ENCODE data around the gene DRGX.

DRGX gene

GRCh38 chr10:49418328-49418727, 22.4 kb upstream of the DRGX start:
- H3K27me3 ChIP-seq (ENCODE audit: low read depth, low read length), result no peaks in the 10 kb centered on the region
- no peak overlapping the region for H3K4me3 ChIP-seq (ENCODE audit: low read depth in 1 of 2, low read length in 2 of 2)
- H3K4me1 ChIP-seq (ENCODE audit: control insufficient read depth in 1 of 2, insufficient read depth in 2 of 2, low read length in 2 of 2), result no peaks in the 10 kb centered on the region
- no peak overlapping the region for H3K27ac ChIP-seq (ENCODE audit: low read length)
- H3K36me3 ChIP-seq (ENCODE audit: control insufficient read depth in 1 of 2, insufficient read depth in 2 of 2, low read length in 2 of 2), result no peaks in the 10 kb centered on the region
- no peaks in the 10 kb centered on the region for H3K9me3 ChIP-seq (ENCODE audit: control insufficient read depth in 1 of 2, low read length in 2 of 2)

- no peaks in the 10 kb centered on the region for H3K9me3 ChIP-seq (ENCODE audit: control insufficient read depth in 1 of 2, low read length in 2 of 2)
- H3K4me1 ChIP-seq (ENCODE audit: control insufficient read depth in 1 of 2, insufficient read depth in 2 of 2, low read length in 2 of 2), result no peaks in the 10 kb centered on the region
- H3K36me3 ChIP-seq (ENCODE audit: control insufficient read depth in 1 of 2, insufficient read depth in 2 of 2, low read length in 2 of 2), result no peaks in the 10 kb centered on the region
- H3K4me3 ChIP-seq (ENCODE audit: low read depth in 1 of 2, low read length in 2 of 2), result no peak overlapping the region
- H3K27ac ChIP-seq (ENCODE audit: low read length), result no peak overlapping the region
- H3K27me3 ChIP-seq (ENCODE audit: low read depth, low read length), result no peaks in the 10 kb centered on the region
Observed at GRCh38 chr10:49418053-49418326, 22.1 kb upstream of the DRGX start.

- no peaks in the 10 kb centered on the region for H3K4me1 ChIP-seq (ENCODE audit: control insufficient read depth in 1 of 2, insufficient read depth in 2 of 2, low read length in 2 of 2)
- no peak overlapping the region for H3K4me3 ChIP-seq (ENCODE audit: low read depth in 1 of 2, low read length in 2 of 2)
- H3K9me3 ChIP-seq (ENCODE audit: control insufficient read depth in 1 of 2, low read length in 2 of 2), result no peaks in the 10 kb centered on the region
- no peak overlapping the region for H3K27ac ChIP-seq (ENCODE audit: low read length)
- no peaks in the 10 kb centered on the region for H3K27me3 ChIP-seq (ENCODE audit: low read depth, low read length)
- no peaks in the 10 kb centered on the region for H3K36me3 ChIP-seq (ENCODE audit: control insufficient read depth in 1 of 2, insufficient read depth in 2 of 2, low read length in 2 of 2)
Observed at GRCh38 chr10:49417311-49418052, 21.6 kb upstream of the DRGX start.

- Histone ChIP-seq H3K36me3 (ENCODE audit: control insufficient read depth in 1 of 2, insufficient read depth in 2 of 2, low read length in 2 of 2) (no peaks in the 10 kb centered on the region), H3K27me3 (ENCODE audit: low read depth, low read length) (no peaks in the 10 kb centered on the region), H3K27ac (ENCODE audit: low read length) (no peak overlapping the region), H3K4me1 (ENCODE audit: control insufficient read depth in 1 of 2, insufficient read depth in 2 of 2, low read length in 2 of 2) (no peaks in the 10 kb centered on the region), H3K9me3 (ENCODE audit: control insufficient read depth in 1 of 2, low read length in 2 of 2) (no peaks in the 10 kb centered on the region), H3K4me3 (ENCODE audit: low read depth in 1 of 2, low read length in 2 of 2) (no peak overlapping the region)
Observed at GRCh38 chr10:49415846-49416245, 20.0 kb upstream of the DRGX start.

- no peak overlapping the region for H3K27ac ChIP-seq (ENCODE audit: low read length)
- no peak overlapping the region for H3K4me3 ChIP-seq (ENCODE audit: low read depth in 1 of 2, low read length in 2 of 2)
- no peaks in the 10 kb centered on the region for H3K36me3 ChIP-seq (ENCODE audit: control insufficient read depth in 1 of 2, insufficient read depth in 2 of 2, low read length in 2 of 2)
- H3K9me3 ChIP-seq (ENCODE audit: control insufficient read depth in 1 of 2, low read length in 2 of 2), result no peaks in the 10 kb centered on the region
- no peaks in the 10 kb centered on the region for H3K4me1 ChIP-seq (ENCODE audit: control insufficient read depth in 1 of 2, insufficient read depth in 2 of 2, low read length in 2 of 2)
- no peaks in the 10 kb centered on the region for H3K27me3 ChIP-seq (ENCODE audit: low read depth, low read length)
Observed at GRCh38 chr10:49415109-49415508, 19.2 kb upstream of the DRGX start.

- Histone ChIP-seq H3K27me3 (ENCODE audit: low read depth, low read length) (no peaks in the 10 kb centered on the region), H3K4me3 (ENCODE audit: low read depth in 1 of 2, low read length in 2 of 2) (no peak overlapping the region), H3K4me1 (ENCODE audit: control insufficient read depth in 1 of 2, insufficient read depth in 2 of 2, low read length in 2 of 2) (no peaks in the 10 kb centered on the region), H3K36me3 (ENCODE audit: control insufficient read depth in 1 of 2, insufficient read depth in 2 of 2, low read length in 2 of 2) (no peaks in the 10 kb centered on the region), H3K27ac (ENCODE audit: low read length) (no peak overlapping the region), H3K9me3 (ENCODE audit: control insufficient read depth in 1 of 2, low read length in 2 of 2) (no peaks in the 10 kb centered on the region)
Observed at GRCh38 chr10:49414496-49414895, 18.6 kb upstream of the DRGX start.

- H3K4me1 ChIP-seq (ENCODE audit: control insufficient read depth in 1 of 2, insufficient read depth in 2 of 2, low read length in 2 of 2), result no peaks in the 10 kb centered on the region
- no peaks in the 10 kb centered on the region for H3K9me3 ChIP-seq (ENCODE audit: control insufficient read depth in 1 of 2, low read length in 2 of 2)
- H3K36me3 ChIP-seq (ENCODE audit: control insufficient read depth in 1 of 2, insufficient read depth in 2 of 2, low read length in 2 of 2), result no peaks in the 10 kb centered on the region
- no peak overlapping the region for H3K4me3 ChIP-seq (ENCODE audit: low read depth in 1 of 2, low read length in 2 of 2)
- H3K27me3 ChIP-seq (ENCODE audit: low read depth, low read length), result no peaks in the 10 kb centered on the region
- H3K27ac ChIP-seq (ENCODE audit: low read length), result no peak overlapping the region
Observed at GRCh38 chr10:49412571-49412970, 16.7 kb upstream of the DRGX start.

GRCh38 chr10:49410365-49411074, 14.6 kb upstream of the DRGX start:
- Histone ChIP-seq H3K4me1 (ENCODE audit: control insufficient read depth in 1 of 2, insufficient read depth in 2 of 2, low read length in 2 of 2) (no peaks in the 10 kb centered on the region), H3K27ac (ENCODE audit: low read length) (no peak overlapping the region), H3K4me3 (ENCODE audit: low read depth in 1 of 2, low read length in 2 of 2) (no peak overlapping the region), H3K27me3 (ENCODE audit: low read depth, low read length) (no peaks in the 10 kb centered on the region), H3K36me3 (ENCODE audit: control insufficient read depth in 1 of 2, insufficient read depth in 2 of 2, low read length in 2 of 2) (no peaks in the 10 kb centered on the region), H3K9me3 (ENCODE audit: control insufficient read depth in 1 of 2, low read length in 2 of 2) (no peaks in the 10 kb centered on the region)

- Histone ChIP-seq H3K9me3 (ENCODE audit: control insufficient read depth in 1 of 2, low read length in 2 of 2) (no peaks in the 10 kb centered on the region), H3K4me3 (ENCODE audit: low read depth in 1 of 2, low read length in 2 of 2) (no peak overlapping the region), H3K27ac (ENCODE audit: low read length) (no peak overlapping the region), H3K4me1 (ENCODE audit: control insufficient read depth in 1 of 2, insufficient read depth in 2 of 2, low read length in 2 of 2) (no peaks in the 10 kb centered on the region), H3K27me3 (ENCODE audit: low read depth, low read length) (no peaks in the 10 kb centered on the region), H3K36me3 (ENCODE audit: control insufficient read depth in 1 of 2, insufficient read depth in 2 of 2, low read length in 2 of 2) (no peaks in the 10 kb centered on the region)
Observed at GRCh38 chr10:49409755-49410154, 13.9 kb upstream of the DRGX start.

GRCh38 chr10:49408519-49409306, 12.8 kb upstream of the DRGX start:
- Histone ChIP-seq H3K27ac (ENCODE audit: low read length) (no peak overlapping the region), H3K36me3 (ENCODE audit: control insufficient read depth in 1 of 2, insufficient read depth in 2 of 2, low read length in 2 of 2) (no peaks in the 10 kb centered on the region), H3K9me3 (ENCODE audit: control insufficient read depth in 1 of 2, low read length in 2 of 2) (no peaks in the 10 kb centered on the region), H3K4me1 (ENCODE audit: control insufficient read depth in 1 of 2, insufficient read depth in 2 of 2, low read length in 2 of 2) (no peaks in the 10 kb centered on the region), H3K4me3 (ENCODE audit: low read depth in 1 of 2, low read length in 2 of 2) (no peak overlapping the region), H3K27me3 (ENCODE audit: low read depth, low read length) (peaks cover 5% of the 10 kb centered on the region)

- peaks cover 5% of the 10 kb centered on the region for H3K27me3 ChIP-seq (ENCODE audit: low read depth, low read length)
- no peaks in the 10 kb centered on the region for H3K36me3 ChIP-seq (ENCODE audit: control insufficient read depth in 1 of 2, insufficient read depth in 2 of 2, low read length in 2 of 2)
- H3K4me1 ChIP-seq (ENCODE audit: control insufficient read depth in 1 of 2, insufficient read depth in 2 of 2, low read length in 2 of 2), result no peaks in the 10 kb centered on the region
- H3K9me3 ChIP-seq (ENCODE audit: control insufficient read depth in 1 of 2, low read length in 2 of 2), result no peaks in the 10 kb centered on the region
- H3K27ac ChIP-seq (ENCODE audit: low read length), result no peak overlapping the region
- H3K4me3 ChIP-seq (ENCODE audit: low read depth in 1 of 2, low read length in 2 of 2), result no peak overlapping the region
Observed at GRCh38 chr10:49407552-49408137, 11.8 kb upstream of the DRGX start.
